Mammary epithelial cell (primary cell): Measurements from ENCODE around the gene MPP3.

Experiments used
- CTCF ChIP-seq, 2 donors: IDR thresholded peaks in 1 of 2; conservative IDR thresholded peaks in 1 of 2; 2 replicates each; pipeline ENCODE4 v1.5.1; 2011 to 2012; ENCODE audit warnings: inconsistent platforms in 2 of 2, low read length in 2 of 2, mild to moderate bottlenecking in 2 of 2, control low read depth in 1 of 2, low read depth in 1 of 2; ENCODE audit not compliant: insufficient read depth in 1 of 2; ENCODE audit errors: extremely low read depth in 1 of 2
- EZH2 ChIP-seq: IDR thresholded peaks from 2 replicates; pipeline ENCODE4 v1.6.1; 2012; ENCODE audit warnings: low read length, inconsistent platforms, borderline replicate concordance

GRCh38 chr17:43831633-43832032 is 1.3 kb downstream of the MPP3 start:
- TF ChIP-seq CTCF (conservative IDR thresholded peaks at IDR 0.05 in 1 of 2, IDR thresholded peaks at IDR 0.05 in 1 of 2; ENCODE audit: extremely low read depth in 1 of 2, insufficient read depth in 1 of 2, low read depth in 1 of 2, low read length in 2 of 2): no peak
- TF ChIP-seq EZH2: no peak
